IMR-90 (cell line): ENCODE data around the gene ZNF579. TPM values are rescaled to one million over a fixed set of nuclear protein-coding genes. Genes with fewer than 3 reads are reported as not detected.

ENCODE experiments used
- ATAC-seq: fragments of 200-7000 bp; cut with Tn5 transposase; 2 replicates; pipeline ENCODE4 v1.9.1; 2020; ENCODE audit warnings: low read depth, mild to moderate bottlenecking, moderate library complexity
- BruUV-seq: library from RNA; stranded (reverse); fragments of 400-500 nt; replicated peaks from 2 replicates; lab custom pipeline; 2021; lab: Mats Ljungman, UMichigan
- CTCF ChIA-PET: fragments of 300-600 bp; formaldehyde crosslinking; extraction: SDS; loops from one replicate; lab custom pipeline; 2021; ENCODE audit warnings: antibody characterized with exemption; lab: Yijun Ruan, JAX
- POLR2A ChIA-PET: fragments of 300-600 bp; sonication (Branson Sonifier 250); formaldehyde crosslinking; loops from one replicate; lab custom pipeline; 2022; ENCODE audit warnings: antibody characterized with exemption; ENCODE audit not compliant: unreplicated experiment; lab: Charles Lee
- DNase-seq: peaks from one replicate; pipeline ENCODE4 v3.0.0; 2013
- H2AFZ ChIP-seq: replicated peaks from 2 replicates; pipeline ENCODE3; 2013; ENCODE audit warnings: low read length, mild to moderate bottlenecking; ENCODE audit not compliant: poor library complexity
- H2AK5ac ChIP-seq: 2 replicates; pipeline ENCODE4 v1.6.1; 2013; ENCODE audit warnings: low read depth, low read length, inconsistent platforms
- H2AK9ac ChIP-seq: replicated peaks from 2 replicates; pipeline ENCODE3; 2013; ENCODE audit warnings: mild to moderate bottlenecking, low read depth, low read length, moderate library complexity; ENCODE audit not compliant: poor library complexity
- H2BK120ac ChIP-seq: 2 replicates; pipeline ENCODE4 v1.6.1; 2013; ENCODE audit warnings: low read depth, low read length, inconsistent platforms
- H2BK15ac ChIP-seq: 3 replicates; pipeline ENCODE4 v1.6.1; 2013; ENCODE audit warnings: low read depth, low read length, inconsistent platforms
- H2BK20ac ChIP-seq: 2 replicates; pipeline ENCODE4 v1.6.1; 2013; ENCODE audit warnings: low read depth, mild to moderate bottlenecking, inconsistent platforms, low read length, moderate library complexity
- H2BK5ac ChIP-seq: 2 replicates; pipeline ENCODE4 v1.6.1; 2013; ENCODE audit warnings: mild to moderate bottlenecking, low read depth, low read length, inconsistent platforms; ENCODE audit not compliant: poor library complexity, severe bottlenecking
- H3K14ac ChIP-seq: replicated peaks from 2 replicates; pipeline ENCODE4 v1.6.1; 2013; ENCODE audit warnings: low read depth, low read length, inconsistent platforms
- H3K18ac ChIP-seq: 2 replicates; pipeline ENCODE4 v1.6.1; 2013; ENCODE audit warnings: low read depth, low read length, control low read depth
- H3K23ac ChIP-seq: 2 replicates; pipeline ENCODE4 v1.6.1; 2013; ENCODE audit warnings: low read depth, low read length, inconsistent platforms
- H3K27ac ChIP-seq: 2 replicates; pipeline ENCODE4 v1.5.1; 2013; ENCODE audit warnings: mild to moderate bottlenecking, control low read depth, low read length; ENCODE audit not compliant: insufficient read depth
- H3K27me3 ChIP-seq: 2 replicates; pipeline ENCODE4 v1.6.1; 2013; ENCODE audit warnings: low read length; ENCODE audit not compliant: control insufficient read depth, insufficient read depth
- H3K36me3 ChIP-seq: 2 replicates; pipeline ENCODE4 v1.6.1; 2013; ENCODE audit warnings: low read length, mixed read lengths; ENCODE audit not compliant: control insufficient read depth, insufficient read depth
- H3K4ac ChIP-seq: 2 replicates; pipeline ENCODE4 v1.6.1; 2013; ENCODE audit warnings: low read depth, low read length, inconsistent platforms
- H3K4me1 ChIP-seq: 2 replicates; pipeline ENCODE4 v1.6.1; 2013; ENCODE audit warnings: low read length, mixed read lengths; ENCODE audit not compliant: control insufficient read depth, insufficient read depth
- H3K4me2 ChIP-seq: 2 replicates; pipeline ENCODE4 v1.6.1; 2013; ENCODE audit warnings: low read depth, mild to moderate bottlenecking, control low read depth, low read length, moderate library complexity
- H3K4me3 ChIP-seq: 2 replicates; pipeline ENCODE4 v1.5.1; 2013; ENCODE audit warnings: low read depth, mild to moderate bottlenecking, control low read depth, low read length, moderate library complexity; ENCODE audit not compliant: insufficient read depth
- H3K56ac ChIP-seq: 2 replicates; pipeline ENCODE4 v1.6.1; 2013; ENCODE audit warnings: low read length, inconsistent platforms; ENCODE audit not compliant: insufficient read depth; ENCODE audit errors: extremely low read depth
- H3K79me1 ChIP-seq, 2 experiments: 2 replicates each; pipeline ENCODE4 v1.6.1; 2013; ENCODE audit warnings: low read length in 2 of 2, inconsistent platforms in 1 of 2, low read depth in 1 of 2
- H3K9ac ChIP-seq: 2 replicates; pipeline ENCODE4 v1.6.1; 2013; ENCODE audit warnings: low read depth, low read length, control low read depth
- H3K9me1 ChIP-seq: 2 replicates; pipeline ENCODE4 v1.6.1; 2013; ENCODE audit warnings: low read length, inconsistent platforms; ENCODE audit not compliant: insufficient read depth
- H3K9me3 ChIP-seq: 2 replicates; pipeline ENCODE4 v1.6.1; 2013; ENCODE audit warnings: low read length; ENCODE audit not compliant: control insufficient read depth, insufficient read depth
- H4K20me1 ChIP-seq: 2 replicates; pipeline ENCODE4 v1.6.1; 2013; ENCODE audit warnings: low read length, inconsistent platforms; ENCODE audit not compliant: insufficient read depth
- H4K5ac ChIP-seq: 2 replicates; pipeline ENCODE4 v1.6.1; 2013; ENCODE audit warnings: mild to moderate bottlenecking, low read depth, low read length, control low read depth
- H4K8ac ChIP-seq, 2 experiments: 2 replicates each; pipeline ENCODE4 v1.6.1; 2013; ENCODE audit warnings: low read depth in 2 of 2, low read length in 2 of 2, control low read depth in 1 of 2, inconsistent platforms in 1 of 2
- H4K91ac ChIP-seq: 2 replicates; pipeline ENCODE4 v1.6.1; 2013; ENCODE audit warnings: low read depth, low read length, inconsistent platforms; ENCODE audit not compliant: insufficient read depth
- MAZ ChIP-seq: IDR thresholded peaks from 2 replicates; pipeline ENCODE4 v1.6.1; 2012; ENCODE audit warnings: low read depth, mild to moderate bottlenecking, low read length, improper control_type of control experiment, moderate library complexity, borderline replicate concordance
- POLR2A ChIP-seq: IDR thresholded peaks from 2 replicates; pipeline ENCODE4 v1.6.1; 2012; ENCODE audit warnings: mild to moderate bottlenecking, low read depth, low read length
- RCOR1 ChIP-seq: IDR thresholded peaks from 2 replicates; pipeline ENCODE4 v1.6.1; 2012; ENCODE audit warnings: mild to moderate bottlenecking, low read length, improper control_type of control experiment; ENCODE audit not compliant: insufficient replicate concordance
- WGBS, 2 experiments: methylation state at CpG; one replicate each; pipeline versions ENCODE4 v1.1.5 to v1.1.7; 2013; ENCODE audit warnings: missing lambda C conversion rate in 2 of 2; ENCODE audit not compliant: insufficient read length in 1 of 2; ENCODE audit errors: extremely low coverage in 2 of 2; 5-methylcytosine and 5-hydroxymethylcytosine counted together
- dilution Hi-C: fragments of 300-500 bp; cut with HindIII; formaldehyde crosslinking; loops from one replicate; pipeline ENCODE4 v1.14.3; 2018; ENCODE audit warnings: low sequenced_read_pairs; ENCODE audit not compliant: unreplicated experiment
- in situ Hi-C: fragments of 300-500 bp; cut with MboI; formaldehyde crosslinking; loops from 3 replicates; pipeline ENCODE4 v1.14.3; 2019; ENCODE audit warnings: low sequenced_read_pairs, inconsistent platforms, mixed read lengths
- intact Hi-C: fragments of 100-400 bp; cut with micrococcal nuclease; formaldehyde crosslinking; loops from 2 replicates; pipeline ENCODE4 v1.10.0; 2022
- polyA plus RNA-seq, 3 experiments: library from polyadenylated mRNA; depleted of rRNA; stranded (reverse); fragments of >200 nt; gene quantifications; 2 replicates each; pipeline ENCODE4 v1.2.3, GENCODE V29; 2012; ENCODE audit warnings: low replicate concordance in 1 of 3
- total RNA-seq: library from RNA; depleted of rRNA; stranded (reverse); fragments of >200 nt; gene quantifications from 2 replicates; pipeline ENCODE4 v1.2.3, GENCODE V29; 2012
- TF ChIP-seq, protein P1 (sequence below): fragments of 150-350 bp; IDR thresholded peaks from 2 replicates; pipeline ENCODE4 v1.6.1; 2016; ENCODE audit warnings: low read depth, mild to moderate bottlenecking, low read length, moderate library complexity, borderline replicate concordance

ZNF579 gene
- total and polyA plus RNA-seq, 2 of the 4 experiments (the other 2 are of a cell fraction): 0.54 to 9.0 TPM

DNA sequence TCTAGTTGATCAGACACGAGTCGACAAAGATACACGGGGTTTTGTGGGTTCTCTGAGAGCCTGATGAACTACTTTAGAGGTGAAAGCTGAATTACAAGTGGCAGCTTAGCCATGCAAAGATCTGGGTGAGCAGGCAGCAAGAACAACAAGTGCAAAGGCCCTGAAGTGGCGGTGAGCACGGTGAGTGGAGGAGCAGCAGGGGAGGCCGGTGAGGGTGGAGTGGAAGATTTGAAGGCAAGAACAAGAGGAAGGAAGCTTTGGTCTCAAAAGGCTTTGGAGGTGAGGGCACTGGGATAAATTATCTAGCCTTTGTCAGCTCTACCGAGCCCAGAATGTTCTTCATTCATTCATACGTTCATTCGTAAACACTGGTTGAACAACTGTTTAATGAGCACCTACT is 26.2 kb upstream of the ZNF579 start (continued):
- TF ChIP-seq, protein P1, sequence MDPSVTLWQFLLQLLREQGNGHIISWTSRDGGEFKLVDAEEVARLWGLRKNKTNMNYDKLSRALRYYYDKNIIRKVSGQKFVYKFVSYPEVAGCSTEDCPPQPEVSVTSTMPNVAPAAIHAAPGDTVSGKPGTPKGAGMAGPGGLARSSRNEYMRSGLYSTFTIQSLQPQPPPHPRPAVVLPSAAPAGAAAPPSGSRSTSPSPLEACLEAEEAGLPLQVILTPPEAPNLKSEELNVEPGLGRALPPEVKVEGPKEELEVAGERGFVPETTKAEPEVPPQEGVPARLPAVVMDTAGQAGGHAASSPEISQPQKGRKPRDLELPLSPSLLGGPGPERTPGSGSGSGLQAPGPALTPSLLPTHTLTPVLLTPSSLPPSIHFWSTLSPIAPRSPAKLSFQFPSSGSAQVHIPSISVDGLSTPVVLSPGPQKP: no peak
- TF ChIP-seq RCOR1: no peak

DNA sequence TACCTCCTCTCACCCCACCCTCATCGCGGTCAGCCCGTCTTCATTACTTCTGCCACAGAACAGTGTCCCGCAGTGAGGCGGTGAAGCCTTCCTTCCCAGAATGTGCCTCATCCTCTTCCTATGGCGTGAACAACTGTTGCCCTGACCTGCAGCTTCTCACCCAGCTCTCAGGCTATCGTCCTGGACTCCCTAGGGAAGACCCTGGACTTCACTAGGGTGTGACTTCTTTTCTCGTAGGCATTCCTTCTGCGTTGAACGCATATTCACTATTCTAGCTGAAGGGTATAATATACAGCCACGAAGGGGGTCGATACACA is 25.8 kb upstream of the ZNF579 start:
- intact Hi-C loops: loop anchor here (1.0 to 2.0 kb wide), 2 partner anchors 89 to 146 kb away; partner anchors contain the start of gene ISOC2

More for the DNA sequence above, 25.8 kb upstream of the ZNF579 start:
- Histone ChIP-seq H3K18ac (no peak overlapping the region), H2BK5ac (peak overlapping the region; percentile 27), H3K9me1 (peaks cover 4% of the 10 kb centered on the region; the same call in 1 of the 2 replicates), H3K36me3 (peaks cover 17% of the 10 kb centered on the region), H3K23ac (peak overlapping the region; percentile 75), H2BK15ac (no peak overlapping the region), H4K8ac (peak overlapping the region in 1 of 2 experiments; percentile 52; a peak in 2 of 4 replicates), H2AFZ (peak overlapping the region; percentile 81), H3K4me3 (peak overlapping the region; percentile 76), H4K91ac (peak overlapping the region; percentile 72), H3K27me3 (no peaks in the 10 kb centered on the region), H3K56ac (0 out of 2 replicates have a peak overlapping the region, but pooled peaks have one; percentile 13), H2AK5ac (peak overlapping the region; percentile 94), H2BK120ac (no peak overlapping the region), H3K79me1 (peaks cover 34 to 63% of the 10 kb centered on the region in 2 experiments), H3K4me2 (peak overlapping the region; percentile 97), H3K4ac (peak overlapping the region; percentile 53), H2AK9ac (peak overlapping the region; percentile 75), H4K5ac (no peak overlapping the region), H3K9me3 (peaks cover 5% of the 10 kb centered on the region; the same call in 1 of the 2 replicates), H3K14ac (peak overlapping the region; percentile 65), H4K20me1 (peaks cover 24% of the 10 kb centered on the region), H2BK20ac (no peak overlapping the region), H3K27ac (peak overlapping the region; percentile 73), H3K4me1 (peaks cover 5% of the 10 kb centered on the region; the same call in 1 of the 2 replicates), H3K9ac (peak overlapping the region; percentile 81)
- in situ Hi-C loops: loop anchor here (5.0 kb wide), 1 partner anchor 89 kb away; no protein-coding TSS in a partner anchor
- ATAC-seq (no peak), DNase-seq (no peak)
- TF ChIP-seq MAZ (no peak), POLR2A (no peak)
- TSS peak; percentile 22 for BruUV-seq
- ChIA-PET CTCF (interaction anchor here (0.6 to 2.3 kb wide), 8 partner anchors 13 to 245 kb away, joined by 3 to 11 read pairs (median 6); partner anchors contain the start of genes U2AF2 and ZNF784), POLR2A (interaction anchor here (1.1 kb wide), 1 partner anchor 31 kb away, joined by 4 read pairs; no protein-coding TSS in a partner anchor)
- dilution Hi-C loops: no loop called here
- WGBS, 2 experiments: 38% methylated on average over 5 of the region's 12 CpGs; no CpG with 5 or more reads in 1 of the 2 experiments
